Endothelial cell of umbilical vein (primary cell): Measurements from ENCODE around the gene IL20. TPM values are rescaled to one million over a fixed set of nuclear protein-coding genes. Genes with fewer than 3 reads are reported as not detected.

Source experiments
- BruUV-seq: library from RNA; stranded (reverse); fragments of 400-500 nt; replicated peaks from 2 replicates; lab custom pipeline; 2021; lab: Mats Ljungman, UMichigan
- CTCF ChIA-PET: fragments of 300-600, 350-600 bp; sonication (Branson Sonifier 250); formaldehyde crosslinking; loops from one replicate; lab custom pipeline; 2021; ENCODE audit warnings: antibody characterized with exemption, inconsistent platforms; lab: Charles Lee
- POLR2A ChIA-PET: fragments of 300-600, 350-600 bp; sonication (Branson Sonifier 250); formaldehyde crosslinking; loops from one replicate; lab custom pipeline; 2021; ENCODE audit warnings: antibody characterized with exemption, inconsistent platforms; lab: Charles Lee
- DNase-seq: peaks from one replicate; pipeline ENCODE4 v3.0.0-alpha.2; 2011; ENCODE audit warnings: low read depth, low spot score
- FAIRE-seq: peaks from 2 replicates; lab custom pipeline; 2011; peaks lifted over from hg19 to GRCh38; lab: Jason Lieb, UNC
- H2AFZ ChIP-seq: 2 replicates; pipeline ENCODE4 v1.6.0; 2012; ENCODE audit warnings: low read depth, low read length, control low read depth, inconsistent platforms
- H3K27ac ChIP-seq: 2 replicates; pipeline ENCODE4 v1.5.1; 2011; ENCODE audit warnings: low read depth, mild to moderate bottlenecking, control low read depth, low read length, moderate library complexity; ENCODE audit not compliant: insufficient read depth
- H3K27me3 ChIP-seq, 2 experiments: 2 replicates each; pipeline versions ENCODE4 v1.6.0 to v1.6.1; 2011; ENCODE audit warnings: low read length in 2 of 2, mixed read lengths in 1 of 2; ENCODE audit not compliant: control insufficient read depth in 2 of 2, insufficient read depth in 2 of 2
- H3K36me3 ChIP-seq, 2 experiments: 2 replicates in 1 of 2; 3 replicates in 1 of 2; pipeline ENCODE4 v1.5.1; 2011; ENCODE audit warnings: low read length in 2 of 2, mild to moderate bottlenecking in 1 of 2, moderate library complexity in 1 of 2; ENCODE audit not compliant: control insufficient read depth in 2 of 2, insufficient read depth in 2 of 2; ENCODE audit errors: extremely low read depth in 1 of 2
- H3K4me1 ChIP-seq: 3 replicates; pipeline ENCODE4 v1.5.1; 2011; ENCODE audit warnings: mild to moderate bottlenecking, low read length; ENCODE audit not compliant: control insufficient read depth, insufficient read depth; ENCODE audit errors: extremely low read depth
- H3K4me2 ChIP-seq: 2 replicates; pipeline ENCODE4 v1.6.1; 2011; ENCODE audit warnings: low read length, control low read depth, mixed read lengths; ENCODE audit not compliant: insufficient read depth
- H3K4me3 ChIP-seq, 3 experiments: fragments of 200-600 bp in 1 of 3; sonication (generic), shearing (Covaris generic) in 1 of 3; replicated peaks in 1 of 3; 2 replicates each; pipeline ENCODE4 v1.5.1; 2011 to 2016; ENCODE audit warnings: control low read depth in 3 of 3, low read length in 3 of 3, mild to moderate bottlenecking in 2 of 3, inconsistent platforms in 1 of 3, low read depth in 1 of 3, moderate library complexity in 1 of 3; ENCODE audit not compliant: insufficient read depth in 1 of 3
- H3K79me2 ChIP-seq: 2 replicates; pipeline ENCODE4 v1.6.0; 2012; ENCODE audit warnings: low read length, inconsistent platforms; ENCODE audit not compliant: control insufficient read depth, insufficient read depth
- H3K9ac ChIP-seq: replicated peaks from 2 replicates; pipeline ENCODE3; 2011; ENCODE audit warnings: low read length, control low read depth; ENCODE audit not compliant: insufficient read depth; ENCODE audit errors: extremely low read depth
- H3K9me1 ChIP-seq: replicated peaks from 3 replicates; pipeline ENCODE4 v1.6.0; 2011; ENCODE audit warnings: mild to moderate bottlenecking, low read length; ENCODE audit not compliant: control insufficient read depth, insufficient read depth; ENCODE audit errors: extremely low read depth
- H3K9me3 ChIP-seq: replicated peaks from 2 replicates; pipeline ENCODE4 v1.5.1; 2012; ENCODE audit warnings: low read length, inconsistent platforms; ENCODE audit not compliant: control insufficient read depth, insufficient read depth
- H4K20me1 ChIP-seq: replicated peaks from 2 replicates; pipeline ENCODE3; 2011; ENCODE audit warnings: mild to moderate bottlenecking, low read length; ENCODE audit not compliant: control insufficient read depth, insufficient read depth; ENCODE audit errors: extremely low read depth
- CTCF ChIP-seq, 2 donors: IDR thresholded peaks; 1 replicate in 1 of 2; 2 replicates in 1 of 2; pipeline ENCODE4 v1.5.1; 2011; ENCODE audit warnings: low read length in 2 of 2, mild to moderate bottlenecking in 2 of 2, moderate library complexity in 2 of 2, control low read depth in 1 of 2, inconsistent platforms in 1 of 2, low read depth in 1 of 2; ENCODE audit not compliant: insufficient read depth in 1 of 2; ENCODE audit errors: extremely low read depth in 1 of 2
- EZH2 ChIP-seq: IDR thresholded peaks from 2 replicates; pipeline ENCODE4 v1.6.1; 2012; ENCODE audit warnings: borderline replicate concordance, low read depth, mild to moderate bottlenecking, moderate library complexity, low read length, inconsistent platforms; ENCODE audit not compliant: severe bottlenecking
- FOS ChIP-seq: IDR thresholded peaks from 2 replicates; pipeline ENCODE4 v1.6.1; 2011; ENCODE audit warnings: mild to moderate bottlenecking, low read length, moderate library complexity, borderline replicate concordance; ENCODE audit not compliant: insufficient read depth
- GATA2 ChIP-seq: IDR thresholded peaks from 2 replicates; pipeline ENCODE4 v1.7.0; 2011; ENCODE audit warnings: low read depth, mild to moderate bottlenecking, moderate library complexity, mixed read lengths, low read length; ENCODE audit not compliant: insufficient read length, insufficient read depth
- JUN ChIP-seq: IDR thresholded peaks from 2 replicates; pipeline ENCODE4 v1.6.1; 2011; ENCODE audit warnings: borderline replicate concordance, low read depth; ENCODE audit not compliant: insufficient read length, insufficient read depth
- MAX ChIP-seq: IDR thresholded peaks from 2 replicates; pipeline ENCODE4 v1.6.1; 2011; ENCODE audit not compliant: insufficient read depth, insufficient read length
- MYC ChIP-seq: IDR thresholded peaks from one replicate; pipeline ENCODE4 v1.6.1; 2011; ENCODE audit warnings: mild to moderate bottlenecking, low read depth, low read length
- POLR2A ChIP-seq: IDR thresholded peaks from 2 replicates; pipeline ENCODE4 v1.6.1; 2012; ENCODE audit warnings: low read depth, mild to moderate bottlenecking, control low read depth, low read length
- POLR2AphosphoS5 ChIP-seq: IDR thresholded peaks from 2 replicates; pipeline ENCODE4 v1.6.1; 2012; ENCODE audit warnings: low read depth, mild to moderate bottlenecking, control low read depth, low read length, moderate library complexity; ENCODE audit not compliant: insufficient read depth
- dilution Hi-C: fragments of 300-500 bp; cut with MboI; formaldehyde crosslinking; loops from one replicate; pipeline ENCODE4 v1.15.0; 2019; ENCODE audit warnings: low sequenced_read_pairs; ENCODE audit not compliant: extremely low pct_ligation_motif_present
- intact Hi-C: fragments of 100-400 bp; cut with micrococcal nuclease; formaldehyde crosslinking; loops from one replicate; pipeline ENCODE4 v1.10.0; 2022
- polyA plus RNA-seq, 4 experiments: library from polyadenylated mRNA; depleted of rRNA in 3 of 4; stranded (reverse) in 3 of 4; unstranded in 1 of 4; fragments of >200 nt; gene quantifications; 2 replicates each; pipeline versions ENCODE4 v1.2.1 to v1.2.3, GENCODE V29; 2011 to 2012; ENCODE audit warnings: missing spikeins in 1 of 4
- total RNA-seq: library from RNA; stranded (reverse); gene quantifications from 2 replicates; pipeline ENCODE4 v1.2.3, GENCODE V29; 2021

Gene IL20
- total and polyA plus RNA-seq, 2 donors (not counting 3 experiments of a cell fraction or from before 2014, with no cell fraction given), result not detected

GRCh38 chr1:206863266-206863665 is 2.2 kb upstream of the IL20 start:
- no peak overlapping the region for H3K9ac ChIP-seq
- no peak overlapping the region for H3K4me3 ChIP-seq
- peaks cover 0 to 2% of the 10 kb centered on the region in 2 experiments for H3K27me3 ChIP-seq
- H3K36me3 ChIP-seq, result no peaks in the 10 kb centered on the region
- no TSS peak for BruUV-seq
- no peaks in the 10 kb centered on the region for H3K79me2 ChIP-seq
- ChIA-PET CTCF (no interaction called here), POLR2A (no interaction called here)
- no peak for TF ChIP-seq GATA2
- no peak for TF ChIP-seq MAX
- TF ChIP-seq POLR2AphosphoS5, result no peak
- TF ChIP-seq MYC, result no peak
- TF ChIP-seq EZH2, result no peak
- no peak for TF ChIP-seq CTCF (IDR thresholded peaks at IDR 0.05; ENCODE audit: extremely low read depth in 1 of 2, insufficient read depth in 1 of 2, low read depth in 1 of 2, low read length in 2 of 2)
- TF ChIP-seq POLR2A, result no peak
- TF ChIP-seq FOS, result no peak
- TF ChIP-seq JUN, result no peak
- dilution Hi-C loops, result no loop called here
- H3K9me1 ChIP-seq, result no peaks in the 10 kb centered on the region
- no peaks in the 10 kb centered on the region for H3K9me3 ChIP-seq
- H3K4me1 ChIP-seq, result no peaks in the 10 kb centered on the region
- no peak overlapping the region for H3K4me2 ChIP-seq
- FAIRE-seq (no peak), DNase-seq (no peak)
- H2AFZ ChIP-seq, result no peak overlapping the region
- intact Hi-C loops, result no loop called here
- H3K27ac ChIP-seq, result no peak overlapping the region
- no peaks in the 10 kb centered on the region for H4K20me1 ChIP-seq
